ENCODE data around the gene ST7. TPM values are rescaled to one million over a fixed set of nuclear protein-coding genes. Genes with fewer than 3 reads are reported as not detected.

The ST7 gene
- total and polyA plus RNA-seq, 2 of the 8 experiments (the other 6 are each of a cell fraction or from before 2014, with no cell fraction given) = 16.3 to 18.0 TPM

- TF ChIP-seq E2F6 (IDR thresholded peaks at IDR 0.05) = no peak
Measured at GRCh38 chr7:117135553-117135891, 182.2 kb downstream of the ST7 start (continued).

Data from H1 (cell line).